Neural progenitor cell (in vitro differentiated cells): ENCODE measurements around the gene CNTN5. TPM values are rescaled to one million over a fixed set of nuclear protein-coding genes. Genes with fewer than 3 reads are reported as not detected.
A peak's percentile ranks its signal among the peaks of the same experiment; 100 is the strongest.

ENCODE experiments used
- DNase-seq: peaks from one replicate; pipeline ENCODE4 v3.0.0-alpha.2; 2016; ENCODE audit warnings: low spot score
- H2AFZ ChIP-seq: fragments of 200-600 bp; sonication (generic); replicated peaks from 2 replicates; pipeline ENCODE4 v1.6.1; 2016; ENCODE audit warnings: antibody characterized with exemption
- H3F3A ChIP-seq: fragments of 200-600 bp; sonication (generic); 2 replicates; pipeline ENCODE4 v1.6.1; 2016; ENCODE audit warnings: antibody characterized with exemption, low read depth
- H3K27ac ChIP-seq: fragments of 200-600 bp; sonication (generic); 2 replicates; pipeline ENCODE4 v1.5.1; 2016; ENCODE audit warnings: mild to moderate bottlenecking
- H3K27me3 ChIP-seq: fragments of 200-600 bp; sonication (generic); 2 replicates; pipeline ENCODE4 v1.6.1; 2016; ENCODE audit warnings: mild to moderate bottlenecking, moderate library complexity
- H3K36me3 ChIP-seq: fragments of 200-600 bp; sonication (generic); 2 replicates; pipeline ENCODE4 v1.5.1; 2016
- H3K4me1 ChIP-seq: fragments of 200-600 bp; sonication (generic); 2 replicates; pipeline ENCODE4 v1.6.1; 2016; ENCODE audit warnings: mixed run types
- H3K4me2 ChIP-seq: fragments of 200-600 bp; sonication (generic); 2 replicates; pipeline ENCODE4 v1.6.1; 2016
- H3K4me3 ChIP-seq: fragments of 200-600 bp; sonication (generic); 2 replicates; pipeline ENCODE4 v1.5.1; 2016
- H3K79me2 ChIP-seq: fragments of 200-600 bp; sonication (generic); 2 replicates; pipeline ENCODE4 v1.6.1; 2016; ENCODE audit warnings: low read depth
- H3K9ac ChIP-seq: fragments of 200-600 bp; sonication (generic); 2 replicates; pipeline ENCODE4 v1.6.1; 2016
- H3K9me3 ChIP-seq: fragments of 200-600 bp; sonication (generic); 2 replicates; pipeline ENCODE4 v1.5.1; 2016; ENCODE audit warnings: low read depth
- H4K20me1 ChIP-seq: fragments of 200-600 bp; sonication (generic); 2 replicates; pipeline ENCODE4 v1.6.1; 2016; ENCODE audit warnings: low read depth
- H3K27ac Mint-ChIP-seq: 3 replicates; pipeline ENCODE4 v1.8.0; 2021; ENCODE audit warnings: mixed read lengths
- H3K27me3 Mint-ChIP-seq: 2 replicates; pipeline ENCODE4 v1.8.0; 2022; ENCODE audit warnings: low read depth, mild to moderate bottlenecking, inconsistent platforms, moderate library complexity, mixed read lengths; ENCODE audit not compliant: insufficient read depth
- H3K36me3 Mint-ChIP-seq: 3 replicates; pipeline ENCODE4 v1.8.0; 2021; ENCODE audit warnings: mixed read lengths
- H3K4me1 Mint-ChIP-seq: 3 replicates; pipeline ENCODE4 v1.8.0; 2021; ENCODE audit warnings: mixed read lengths
- H3K4me3 Mint-ChIP-seq: 3 replicates; pipeline ENCODE4 v1.8.0; 2021; ENCODE audit warnings: mild to moderate bottlenecking, moderate library complexity, mixed read lengths
- H3K9me3 Mint-ChIP-seq: 3 replicates; pipeline ENCODE4 v1.8.0; 2020; ENCODE audit warnings: mixed read lengths
- CTCF ChIP-seq: fragments of 200-600 bp; sonication (generic); IDR thresholded peaks from 2 replicates; pipeline ENCODE4 v1.5.1; 2017; ENCODE audit warnings: antibody characterized with exemption, mild to moderate bottlenecking
- EZH2 ChIP-seq: fragments of 200-600 bp; sonication (generic); IDR thresholded peaks from 2 replicates; pipeline ENCODE4 v1.6.1; 2017; ENCODE audit warnings: antibody characterized with exemption, mild to moderate bottlenecking, moderate library complexity
- EZH2phosphoT487 ChIP-seq: fragments of 200-600 bp; sonication (generic); IDR thresholded peaks from 2 replicates; pipeline ENCODE4 v1.6.1; 2017; ENCODE audit warnings: antibody characterized with exemption
- total RNA-seq: library from RNA; depleted of rRNA; stranded (reverse); fragments of >200 nt; gene quantifications from 2 replicates; pipeline ENCODE4 v1.2.3, GENCODE V29; 2015; ENCODE audit warnings: low replicate concordance

CNTN5 gene
- total RNA-seq, 1 donor from 2014 or later: 0.19 TPM

DNA sequence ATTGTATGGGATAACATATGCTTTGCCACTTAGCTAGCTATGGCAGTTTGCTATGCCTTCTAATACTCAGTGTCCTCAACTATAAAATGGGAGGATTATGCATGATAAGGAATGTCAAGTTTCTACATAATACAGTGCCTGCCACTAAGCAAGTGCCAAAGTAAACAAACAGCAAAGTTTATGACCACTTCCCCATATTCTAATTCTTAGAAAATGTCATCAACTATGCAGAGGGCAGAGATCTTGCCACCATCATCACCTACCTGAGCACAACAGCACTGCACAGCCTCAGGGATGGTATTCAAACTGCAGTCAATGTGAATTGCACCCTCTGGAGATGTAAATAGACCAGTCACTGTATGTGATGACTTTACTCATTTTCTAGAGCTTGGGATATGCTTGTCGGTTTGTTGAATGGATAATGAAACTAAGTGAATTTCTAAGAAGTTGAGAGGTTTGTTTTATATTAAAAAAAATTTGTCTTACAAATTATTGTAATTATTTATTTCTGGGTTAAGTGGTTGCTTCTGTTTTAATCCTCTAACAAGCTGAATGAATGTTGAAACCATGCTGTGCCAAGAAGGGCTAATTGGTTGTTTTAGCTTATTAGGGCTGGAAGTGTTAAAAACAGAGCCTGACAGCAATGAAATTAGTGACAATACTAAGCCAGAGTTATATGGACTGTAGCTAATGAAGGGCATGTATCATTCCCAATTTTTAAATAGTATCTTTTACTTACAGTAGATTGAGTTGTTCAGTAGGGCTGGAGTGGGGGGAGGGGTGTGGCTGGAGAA lies 398.4 kb downstream of the CNTN5 start:
- Mint-ChIP-seq H3K4me3 (no peak overlapping the region), H3K4me1 (peaks cover 3% of the 10 kb centered on the region), H3K9me3 (no peaks in the 10 kb centered on the region), H3K27ac (no peak overlapping the region), H3K27me3 (no peaks in the 10 kb centered on the region), H3K36me3 (no peaks in the 10 kb centered on the region)
- H3K9me3 ChIP-seq: no peaks in the 10 kb centered on the region
- H3K27ac ChIP-seq: peak overlapping the region; percentile 38
- no peak for TF ChIP-seq EZH2phosphoT487
- TF ChIP-seq EZH2: no peak
- TF ChIP-seq CTCF: no peak
- peaks cover 44% of the 10 kb centered on the region for H3K4me1 ChIP-seq
- H4K20me1 ChIP-seq: no peaks in the 10 kb centered on the region
- H3K79me2 ChIP-seq: no peaks in the 10 kb centered on the region
- peak; percentile 24 for DNase-seq
- no peak overlapping the region for H3K9ac ChIP-seq
- H2AFZ ChIP-seq: no peak overlapping the region
- no peaks in the 10 kb centered on the region for H3K27me3 ChIP-seq
- H3F3A ChIP-seq: peaks cover 20% of the 10 kb centered on the region
- no peaks in the 10 kb centered on the region for H3K36me3 ChIP-seq
- peak overlapping the region; percentile 13 for H3K4me2 ChIP-seq
- H3K4me3 ChIP-seq: no peak overlapping the region

DNA sequence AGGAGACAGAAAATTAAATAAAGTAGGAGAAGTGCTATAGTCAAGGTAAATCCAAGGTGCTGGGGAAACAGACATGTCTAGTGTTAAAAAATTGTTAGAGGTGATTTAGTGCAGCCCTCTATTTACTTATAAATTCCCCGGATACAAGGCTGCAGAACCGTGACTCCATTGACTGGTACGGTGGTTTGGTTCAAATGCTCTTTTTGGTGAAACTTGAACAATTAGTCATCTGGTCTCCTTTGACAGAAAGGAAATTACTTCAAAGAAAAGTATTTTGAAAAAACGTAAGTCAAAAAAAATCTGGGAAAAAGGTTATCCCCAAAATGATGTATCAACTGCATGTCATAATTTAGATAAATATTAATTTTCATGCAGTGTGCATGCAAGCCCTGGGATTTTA lies 399.2 kb downstream of the CNTN5 start:
- no peaks in the 10 kb centered on the region for H3K27me3 ChIP-seq
- H3K9ac ChIP-seq: no peak overlapping the region
- H3F3A ChIP-seq: peaks cover 20% of the 10 kb centered on the region
- no peaks in the 10 kb centered on the region for H3K9me3 ChIP-seq
- H3K36me3 Mint-ChIP-seq: no peaks in the 10 kb centered on the region
- H3K27me3 Mint-ChIP-seq: no peaks in the 10 kb centered on the region
- no peaks in the 10 kb centered on the region for H3K79me2 ChIP-seq
- H3K9me3 Mint-ChIP-seq: no peaks in the 10 kb centered on the region
- peak overlapping the region; percentile 47 for H3K27ac ChIP-seq
- no peaks in the 10 kb centered on the region for H3K36me3 ChIP-seq
- H2AFZ ChIP-seq: no peak overlapping the region
- H3K4me1 Mint-ChIP-seq: peaks cover 3% of the 10 kb centered on the region
- peak overlapping the region; percentile 13 for H3K4me2 ChIP-seq
- H4K20me1 ChIP-seq: no peaks in the 10 kb centered on the region
- no peak overlapping the region for H3K4me3 Mint-ChIP-seq
- no peak for DNase-seq
- H3K4me1 ChIP-seq: peaks cover 44% of the 10 kb centered on the region
- H3K4me3 ChIP-seq: no peak overlapping the region
- TF ChIP-seq CTCF (no peak), EZH2phosphoT487 (no peak), EZH2 (no peak)
- H3K27ac Mint-ChIP-seq: no peak overlapping the region

DNA sequence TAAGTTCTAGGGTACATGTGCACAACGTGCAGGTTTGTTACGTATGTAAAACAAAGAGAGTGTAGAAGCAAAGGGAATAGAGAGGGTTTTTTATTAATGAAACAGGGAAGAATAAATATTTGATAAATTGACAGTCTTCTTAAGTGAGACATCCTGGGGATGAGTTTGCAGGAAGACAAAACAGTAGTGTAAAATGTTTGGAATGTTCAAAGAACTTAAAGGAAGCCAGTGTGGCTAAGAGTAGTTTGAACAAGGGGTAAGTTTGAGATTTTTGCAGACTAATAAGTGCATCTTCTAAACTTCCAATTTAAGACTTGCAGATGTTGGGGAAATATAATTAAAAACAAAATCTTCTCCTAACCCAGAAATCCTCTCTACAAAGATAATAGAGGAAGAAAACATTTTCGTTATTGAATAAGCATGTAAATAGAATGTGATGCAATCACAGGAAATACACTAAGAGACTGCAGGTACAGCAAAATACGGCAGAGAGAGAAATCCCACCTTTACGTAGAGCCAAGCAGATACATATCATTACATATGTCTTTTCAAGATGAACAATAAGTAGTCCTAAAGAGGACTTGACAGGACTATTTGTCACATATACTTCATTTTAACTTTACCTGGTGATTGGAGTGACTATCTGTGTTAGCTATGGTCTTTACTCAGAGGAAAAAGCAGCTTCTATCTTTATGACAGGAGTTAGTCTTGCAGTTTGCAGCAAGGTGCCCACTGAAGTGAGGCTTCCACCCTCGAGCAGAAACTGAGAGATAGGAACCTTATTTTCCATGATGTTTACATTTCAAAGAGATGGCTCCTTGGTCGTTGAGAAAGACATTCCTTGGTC lies 402.1 kb downstream of the CNTN5 start:
- Histone ChIP-seq H3K79me2 (no peaks in the 10 kb centered on the region), H4K20me1 (no peaks in the 10 kb centered on the region), H3K27me3 (no peaks in the 10 kb centered on the region), H3K27ac (no peak overlapping the region), H3F3A (peaks cover 20% of the 10 kb centered on the region), H2AFZ (peak overlapping the region; percentile 8), H3K36me3 (no peaks in the 10 kb centered on the region), H3K4me2 (no peak overlapping the region), H3K9ac (no peak overlapping the region), H3K4me1 (peaks cover 44% of the 10 kb centered on the region), H3K9me3 (no peaks in the 10 kb centered on the region), H3K4me3 (no peak overlapping the region)
- no peak for TF ChIP-seq CTCF
- Mint-ChIP-seq H3K27ac (no peak overlapping the region), H3K4me1 (peaks cover 3% of the 10 kb centered on the region), H3K27me3 (no peaks in the 10 kb centered on the region), H3K4me3 (no peak overlapping the region), H3K9me3 (no peaks in the 10 kb centered on the region), H3K36me3 (no peaks in the 10 kb centered on the region)
- no peak for DNase-seq
